ENCODE measurements around the gene MYCN.
"Not testable (repeated sequence)": the region's sequence is repeated elsewhere in the genome, so short reads cannot be mapped to it uniquely, and the experiment has no call there.

Gene MYCN

DNA sequence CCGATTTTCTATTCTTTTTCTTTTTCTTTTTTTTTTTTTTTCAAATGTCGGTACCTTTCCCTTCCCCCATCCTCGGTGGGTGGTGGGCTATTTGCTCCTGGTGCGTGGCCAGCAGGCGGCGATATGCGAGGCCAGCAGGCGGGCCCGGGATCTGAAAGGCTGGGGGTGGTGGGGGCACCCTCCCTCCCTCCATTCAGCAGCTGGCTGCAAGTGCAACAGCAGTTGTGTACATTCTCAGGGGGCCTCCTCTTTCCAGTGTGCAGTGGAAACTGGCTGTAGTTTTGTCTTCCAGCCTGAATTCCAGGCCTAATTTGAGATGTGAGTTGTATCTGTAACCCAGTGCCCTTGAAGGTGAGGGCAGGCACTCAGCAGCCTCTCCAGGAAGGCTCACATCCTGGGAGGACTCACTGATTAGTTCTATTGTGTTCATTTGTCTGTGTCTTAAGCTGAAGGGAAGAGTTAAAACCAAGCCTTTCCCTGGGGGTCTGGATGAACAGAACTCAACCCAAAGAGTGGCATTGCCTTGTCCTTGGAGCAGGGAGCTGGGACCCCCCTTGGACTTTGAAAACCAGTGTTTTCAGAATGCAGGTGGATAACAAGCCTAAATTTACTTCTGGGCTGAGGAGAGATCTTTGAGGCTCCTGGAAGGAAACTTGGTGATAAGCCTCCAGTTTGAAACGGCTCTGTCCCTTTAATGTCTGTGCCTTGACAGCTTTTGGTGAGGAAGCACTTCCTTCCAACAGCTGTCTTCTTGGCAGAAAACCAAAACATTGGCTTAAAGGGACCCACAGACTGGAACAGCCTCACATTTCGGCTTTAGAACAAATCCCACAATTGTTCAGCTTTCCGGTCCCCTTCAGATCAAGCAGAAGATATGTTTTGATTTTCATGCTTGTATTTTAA lies 3.3 kb downstream of the MYCN start:
- DNase-seq (ENCODE audit: low read depth) = no peak

- DNase-seq (ENCODE audit: low read depth) = no peak
Observed at GRCh38 chr2:15944325-15945017, 4.1 kb downstream of the MYCN start.

DNA sequence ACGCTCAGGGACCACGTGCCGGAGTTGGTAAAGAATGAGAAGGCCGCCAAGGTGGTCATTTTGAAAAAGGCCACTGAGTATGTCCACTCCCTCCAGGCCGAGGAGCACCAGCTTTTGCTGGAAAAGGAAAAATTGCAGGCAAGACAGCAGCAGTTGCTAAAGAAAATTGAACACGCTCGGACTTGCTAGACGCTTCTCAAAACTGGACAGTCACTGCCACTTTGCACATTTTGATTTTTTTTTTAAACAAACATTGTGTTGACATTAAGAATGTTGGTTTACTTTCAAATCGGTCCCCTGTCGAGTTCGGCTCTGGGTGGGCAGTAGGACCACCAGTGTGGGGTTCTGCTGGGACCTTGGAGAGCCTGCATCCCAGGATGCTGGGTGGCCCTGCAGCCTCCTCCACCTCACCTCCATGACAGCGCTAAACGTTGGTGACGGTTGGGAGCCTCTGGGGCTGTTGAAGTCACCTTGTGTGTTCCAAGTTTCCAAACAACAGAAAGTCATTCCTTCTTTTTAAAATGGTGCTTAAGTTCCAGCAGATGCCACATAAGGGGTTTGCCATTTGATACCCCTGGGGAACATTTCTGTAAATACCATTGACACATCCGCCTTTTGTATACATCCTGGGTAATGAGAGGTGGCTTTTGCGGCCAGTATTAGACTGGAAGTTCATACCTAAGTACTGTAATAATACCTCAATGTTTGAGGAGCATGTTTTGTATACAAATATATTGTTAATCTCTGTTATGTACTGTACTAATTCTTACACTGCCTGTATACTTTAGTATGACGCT lies 5.8 kb downstream of the MYCN start:
- no peak for DNase-seq (ENCODE audit: low read depth)

GRCh38 chr2:15946983-15947382 lies 6.6 kb downstream of the MYCN start:
- DNase-seq (ENCODE audit: low read depth) = no peak

DNA sequence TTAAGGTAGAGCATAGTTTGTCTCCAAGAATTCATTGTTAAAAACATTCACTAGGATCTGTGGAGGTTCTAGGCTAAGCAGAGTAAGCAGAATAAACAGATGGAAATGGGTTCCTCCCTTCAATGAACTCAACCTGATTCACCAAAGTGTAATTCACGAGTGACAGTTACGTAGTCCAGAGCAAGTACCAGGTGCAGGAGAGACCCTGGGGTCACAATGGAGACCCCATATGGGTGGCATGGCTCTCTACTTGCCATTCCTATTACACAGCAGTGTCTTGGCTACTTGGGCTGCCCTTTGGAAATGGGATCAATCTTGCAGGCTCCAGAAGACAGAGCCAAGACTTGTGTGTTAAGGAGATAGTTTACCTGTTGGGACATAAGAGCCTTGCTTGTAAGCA lies 7.1 kb downstream of the MYCN start:
- DNase-seq (ENCODE audit: low read depth) = no peak

- DNase-seq (ENCODE audit: low read depth) = no peak
Observed at GRCh38 chr2:15948704-15948957, 8.3 kb downstream of the MYCN start.

GRCh38 chr2:15949126-15949525 lies 8.8 kb downstream of the MYCN start:
- DNase-seq (ENCODE audit: low read depth) = no peak

DNA sequence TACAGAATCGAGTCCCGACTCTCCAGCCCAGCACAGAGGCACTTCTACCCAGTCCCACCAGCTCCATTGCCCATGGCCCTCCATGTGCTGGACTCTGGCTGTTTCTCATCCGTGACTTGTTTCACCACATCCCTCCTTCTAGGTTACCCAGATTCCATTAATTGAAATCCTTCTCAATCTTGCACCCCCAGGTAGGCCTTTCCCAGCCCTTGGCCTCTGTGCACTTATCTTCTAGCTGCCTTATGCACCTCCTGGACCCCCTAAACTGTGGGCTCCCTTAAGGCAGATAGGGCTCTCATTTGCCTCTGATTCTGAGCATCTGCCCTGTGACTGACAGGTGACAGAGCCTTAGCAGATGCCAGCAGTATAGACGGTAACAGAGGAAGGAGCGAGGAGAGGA lies 9.2 kb downstream of the MYCN start:
- DNase-seq (ENCODE audit: low read depth) = no peak

DNA sequence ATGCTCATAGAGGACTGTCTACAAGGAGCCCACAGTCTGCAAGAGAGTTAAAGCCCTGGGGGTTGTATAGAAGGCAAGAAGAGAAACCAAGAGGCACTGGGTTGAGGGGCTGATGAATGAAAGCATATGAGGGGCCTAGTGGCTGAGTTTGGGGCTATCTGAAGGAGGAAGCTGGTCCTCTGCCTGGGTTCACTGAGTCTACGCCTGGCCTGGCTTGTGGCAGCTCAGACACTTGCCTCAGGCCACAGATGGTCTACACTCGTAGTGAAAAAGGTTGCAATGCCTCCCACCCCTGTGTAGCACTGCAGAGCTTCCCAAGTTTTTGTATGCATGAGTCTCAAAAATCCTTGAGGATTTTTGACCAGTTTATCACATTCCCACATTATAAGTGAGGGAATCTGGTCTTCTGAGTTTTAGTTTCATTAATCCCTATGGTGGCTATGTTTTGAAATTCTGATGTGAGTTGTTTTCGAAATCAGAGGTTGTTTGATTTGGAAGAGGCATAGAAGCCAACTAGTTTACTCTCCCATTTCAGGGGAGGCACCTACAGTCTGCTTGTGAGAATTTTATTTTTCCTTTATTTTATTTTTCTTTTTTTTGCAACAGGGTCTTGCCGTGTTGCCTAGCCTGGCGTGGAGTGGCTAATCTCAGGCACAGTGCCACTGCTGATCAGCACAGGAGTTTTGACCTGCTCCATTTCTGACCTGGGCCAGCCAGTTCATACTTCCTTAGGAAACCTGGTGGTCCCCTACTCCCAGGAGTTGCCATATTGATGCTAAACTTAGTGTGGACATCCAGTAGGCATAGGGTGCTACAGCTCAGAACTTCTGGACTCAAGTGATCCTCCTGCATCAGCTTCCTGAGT lies 10.0 kb downstream of the MYCN start:
- DNase-seq (ENCODE audit: low read depth) = no peak

- not testable (repeated sequence) for DNase-seq (ENCODE audit: low read depth)
Observed at GRCh38 chr2:15951936-15952335, 11.6 kb downstream of the MYCN start.

DNA sequence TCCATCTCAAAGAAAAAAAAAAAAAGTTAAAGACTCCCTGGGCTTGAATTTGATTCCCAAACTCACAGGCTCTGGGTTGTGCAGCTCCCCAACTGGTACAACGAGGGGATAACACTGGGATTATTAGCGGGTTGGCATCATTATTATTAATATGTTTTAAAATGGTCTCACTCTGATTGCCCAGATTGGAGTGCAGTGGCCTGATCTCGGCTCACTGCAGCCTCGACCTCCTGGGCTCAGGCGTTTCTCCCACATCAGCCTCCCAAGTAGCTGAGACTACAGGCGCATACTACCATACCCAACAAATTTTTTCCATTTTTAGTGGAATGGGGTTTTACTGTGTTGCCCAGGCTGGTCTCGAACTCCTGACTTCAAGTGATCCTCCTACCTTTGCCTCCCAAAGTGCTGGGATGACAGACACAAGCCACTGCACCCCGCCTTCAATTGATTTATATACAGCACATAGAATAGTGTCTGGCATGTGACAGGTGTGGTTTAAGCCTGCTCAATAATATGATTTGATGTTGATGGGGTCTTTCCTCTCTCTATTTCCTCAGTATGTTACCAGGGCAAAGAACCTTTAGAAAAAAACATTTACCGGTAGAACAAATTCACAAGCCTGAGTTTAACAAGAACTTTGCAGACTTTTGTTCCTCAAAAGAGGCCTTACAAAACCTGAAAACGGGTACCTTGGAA lies 12.2 kb downstream of the MYCN start:
- DNase-seq (ENCODE audit: low read depth) = no peak

DNA sequence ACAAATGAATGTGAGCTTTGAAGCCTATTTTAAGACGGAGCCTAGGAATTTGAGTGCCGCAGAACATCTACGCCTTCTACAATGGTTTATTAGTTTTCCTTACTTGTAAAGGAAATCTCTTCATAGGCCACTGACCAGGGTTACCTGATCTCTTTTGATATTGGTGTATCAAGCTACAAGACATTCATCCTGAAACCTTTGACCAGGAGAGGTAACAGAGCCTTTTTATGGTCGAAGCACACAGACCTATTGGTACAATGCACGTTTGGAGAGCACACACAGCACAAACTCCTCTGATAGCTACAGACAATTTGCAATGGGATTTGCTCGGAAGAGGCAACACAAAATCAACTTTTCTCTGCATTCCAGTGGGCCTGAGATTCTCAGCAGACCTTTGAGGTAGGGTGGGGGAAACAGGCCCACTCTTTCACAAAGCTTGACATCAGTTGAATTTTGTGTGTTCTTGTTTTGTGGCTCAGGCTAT lies 12.8 kb downstream of the MYCN start:
- no peak for DNase-seq (ENCODE audit: low read depth)

DNA sequence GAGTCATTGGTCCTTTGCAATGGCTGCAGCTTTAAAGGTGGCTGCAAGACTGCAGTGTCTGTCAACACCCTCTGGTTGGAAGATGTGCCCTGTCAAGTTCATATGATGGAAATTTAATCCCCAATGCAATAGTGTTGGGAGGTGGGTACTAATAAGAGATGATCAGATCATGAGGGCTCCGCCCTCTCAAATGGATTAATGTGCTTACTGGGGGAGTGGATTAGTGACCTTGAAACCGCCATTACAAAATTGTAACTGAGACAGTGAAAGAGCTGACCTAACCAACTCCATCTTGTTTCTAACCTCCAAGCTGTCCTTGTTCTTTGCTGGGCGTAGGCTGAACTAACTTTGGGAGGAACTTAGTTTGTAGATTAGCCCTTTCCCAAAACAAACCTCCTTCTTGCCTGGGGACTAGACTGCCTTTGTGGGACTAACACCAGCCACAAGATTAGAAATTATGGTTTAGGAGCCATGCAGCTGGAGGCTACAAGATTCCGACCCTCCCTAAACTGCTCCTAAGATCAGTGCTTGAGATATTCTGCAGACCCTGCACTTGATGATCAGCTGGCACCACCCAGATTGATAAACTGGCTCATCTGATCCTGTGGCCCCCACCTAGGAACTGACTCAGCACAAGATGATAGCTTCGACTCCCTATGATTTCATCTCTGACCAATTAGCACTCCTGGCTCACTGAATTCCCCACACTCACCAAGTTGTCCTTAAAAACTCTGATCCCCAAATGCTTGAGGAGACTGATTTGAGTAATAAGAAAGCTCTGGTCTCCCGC lies 13.7 kb downstream of the MYCN start:
- DNase-seq (ENCODE audit: low read depth) = no peak

GRCh38 chr2:15954761-15955160 lies 14.4 kb downstream of the MYCN start:
- DNase-seq (ENCODE audit: low read depth) = no peak

- DNase-seq (ENCODE audit: low read depth) = no peak
Observed at GRCh38 chr2:15955232-15955988, 15.1 kb downstream of the MYCN start.

- DNase-seq (ENCODE audit: low read depth) = no peak
Observed at GRCh38 chr2:15956230-15956629, 15.9 kb downstream of the MYCN start.

DNA sequence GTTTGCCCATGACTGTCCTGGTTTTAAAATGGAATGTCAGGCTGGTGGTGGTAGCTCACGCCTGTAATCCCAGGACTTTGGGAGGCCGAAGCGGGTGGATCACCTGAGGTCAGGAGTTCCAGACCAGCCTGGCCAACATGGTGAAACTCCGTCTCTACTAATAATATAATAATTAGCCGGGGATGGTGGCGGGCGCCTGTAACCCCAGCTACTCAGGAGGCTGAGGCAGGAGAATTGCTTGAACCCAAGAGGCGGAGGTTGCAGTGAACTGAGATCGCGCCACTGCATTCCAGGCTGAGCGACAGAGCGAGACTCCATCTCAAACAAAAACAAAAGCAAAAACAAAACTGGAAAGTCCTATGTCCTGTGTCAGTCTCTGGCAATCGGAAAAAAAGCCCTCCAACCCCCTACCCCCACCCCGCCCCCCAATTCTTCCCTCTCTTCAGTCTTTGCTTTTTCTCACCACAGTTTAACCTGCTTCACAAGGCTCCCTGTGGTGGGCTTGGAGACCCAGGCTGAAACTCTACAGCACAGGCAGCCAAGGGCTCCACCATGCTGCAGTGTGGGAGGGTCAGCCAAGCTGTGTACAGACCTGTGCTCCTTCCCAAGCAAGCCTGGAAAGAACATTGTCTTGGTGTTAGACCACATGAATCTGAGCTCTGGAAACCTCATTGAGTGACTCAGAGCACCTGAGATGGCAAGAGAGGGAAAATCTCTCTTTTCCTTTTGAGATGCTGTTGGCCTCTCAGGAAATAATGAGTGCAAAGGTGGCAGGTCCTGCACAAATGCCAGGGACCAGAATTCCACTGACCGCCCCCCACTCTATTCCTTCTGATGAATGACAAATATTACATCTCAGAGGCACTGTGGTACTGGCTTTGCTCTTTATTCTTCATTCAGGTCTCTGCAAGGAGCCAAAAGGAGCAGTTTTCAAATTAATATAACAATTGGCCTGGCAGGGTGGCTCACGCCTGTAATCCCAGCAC lies 16.7 kb downstream of the MYCN start:
- DNase-seq (ENCODE audit: low read depth) = no peak

Measured in stimulated activated CD8-positive, alpha-beta memory T cell treated with anti-CD3 and anti-CD28 coated beads, Interleukin-15, amount 100 ng/mL, for 1 hour (primary cell).